H1 (cell line): ENCODE measurements around the gene DHX58. TPM values are rescaled to one million over a fixed set of nuclear protein-coding genes. Genes with fewer than 3 reads are reported as not detected.

Experiments used
- CTCF ChIA-PET: fragments of 300-600 bp; sonication (Branson Sonifier 250); formaldehyde crosslinking; loops from one replicate; lab custom pipeline; 2021; ENCODE audit not compliant: partially characterized antibody; lab: Charles Lee
- POLR2A ChIA-PET: fragments of 300-600 bp; sonication (Branson Sonifier 250); formaldehyde crosslinking; loops from one replicate; lab custom pipeline; 2021; ENCODE audit warnings: inconsistent platforms; ENCODE audit not compliant: partially characterized antibody; lab: Charles Lee
- DNase-seq, 2 experiments: peaks; one replicate each; pipeline versions ENCODE4 v3.0.0 to v3.0.0-alpha.2; 2010 to 2022; ENCODE audit warnings: low spot score in 2 of 2, low read depth in 1 of 2, mixed read lengths in 1 of 2
- FAIRE-seq: peaks from 2 replicates; lab custom pipeline; 2011; peaks lifted over from hg19 to GRCh38; lab: Jason Lieb, UNC
- H2AFZ ChIP-seq: 2 replicates; pipeline ENCODE4 v1.8.1; 2012; ENCODE audit warnings: low read length, inconsistent platforms
- H2AK5ac ChIP-seq: 2 replicates; pipeline ENCODE4 v1.6.1; 2013; ENCODE audit warnings: low read depth, low read length
- H2BK120ac ChIP-seq: replicated peaks from 2 replicates; pipeline ENCODE3; 2013; ENCODE audit warnings: low read depth, low read length, inconsistent platforms
- H2BK12ac ChIP-seq: 2 replicates; pipeline ENCODE4 v1.6.1; 2013; ENCODE audit warnings: low read depth, low read length
- H2BK15ac ChIP-seq: 2 replicates; pipeline ENCODE4 v1.6.1; 2013; ENCODE audit warnings: low read length
- H2BK20ac ChIP-seq: 2 replicates; pipeline ENCODE4 v1.6.1; 2013; ENCODE audit warnings: low read length
- H2BK5ac ChIP-seq: 2 replicates; pipeline ENCODE4 v1.6.1; 2013; ENCODE audit warnings: low read depth, low read length
- H3K14ac ChIP-seq: 2 replicates; pipeline ENCODE4 v1.6.1; 2013; ENCODE audit warnings: inconsistent platforms; ENCODE audit not compliant: insufficient read length
- H3K18ac ChIP-seq: 2 replicates; pipeline ENCODE4 v1.6.1; 2013; ENCODE audit warnings: low read length; ENCODE audit errors: extremely low read depth
- H3K23ac ChIP-seq: 2 replicates; pipeline ENCODE4 v1.6.1; 2013; ENCODE audit warnings: inconsistent platforms; ENCODE audit not compliant: insufficient read length
- H3K23me2 ChIP-seq: 2 replicates; pipeline ENCODE4 v1.6.1; 2013; ENCODE audit warnings: low read depth, low read length
- H3K27ac ChIP-seq: 2 replicates; pipeline ENCODE4 v1.6.1; 2011; ENCODE audit warnings: low read depth, low read length, inconsistent platforms
- H3K27me3 ChIP-seq, 4 experiments: replicated peaks in 1 of 4; 1 replicate in 1 of 4; 2 replicates in 3 of 4; pipeline versions ENCODE4 v1.6.1 to v1.8.1; 2011 to 2013; ENCODE audit warnings: low read length in 3 of 4, mild to moderate bottlenecking in 3 of 4, inconsistent platforms in 2 of 4, mixed read lengths in 2 of 4, moderate library complexity in 1 of 4; ENCODE audit not compliant: control insufficient read depth in 3 of 4, insufficient read depth in 3 of 4; ENCODE audit errors: extremely low read depth in 1 of 4
- H3K36me3 ChIP-seq, 4 experiments: 2 replicates each; pipeline versions ENCODE4 v1.6.1 to v1.8.1; 2011 to 2013; ENCODE audit warnings: mild to moderate bottlenecking in 4 of 4, low read length in 3 of 4, moderate library complexity in 2 of 4, control low read depth in 1 of 4, inconsistent platforms in 1 of 4; ENCODE audit not compliant: insufficient read depth in 4 of 4, control insufficient read depth in 2 of 4
- H3K4ac ChIP-seq: replicated peaks from 2 replicates; pipeline ENCODE3; 2013; ENCODE audit warnings: low read length, low read depth, mixed read lengths, inconsistent platforms; ENCODE audit not compliant: insufficient read length
- H3K4me1 ChIP-seq, 4 experiments: replicated peaks in 1 of 4; 1 replicate in 1 of 4; 2 replicates in 3 of 4; pipeline versions ENCODE4 v1.6.1 to v1.8.1; 2011 to 2013; ENCODE audit warnings: low read length in 3 of 4, inconsistent platforms in 2 of 4, mixed read lengths in 1 of 4; ENCODE audit not compliant: insufficient read depth in 4 of 4, control insufficient read depth in 3 of 4
- H3K4me2 ChIP-seq, 2 experiments: 2 replicates each; pipeline versions ENCODE4 v1.6.1 to v1.8.1; 2011 to 2013; ENCODE audit warnings: low read depth in 2 of 2, low read length in 2 of 2, control low read depth in 1 of 2, inconsistent platforms in 1 of 2, mild to moderate bottlenecking in 1 of 2; ENCODE audit not compliant: insufficient read depth in 1 of 2
- H3K4me3 ChIP-seq, 4 experiments: fragments of 200-600, 300-600 bp in 1 of 4; sonication (generic), shearing (Covaris generic), sonication (Bioruptor Twin) in 1 of 4; 2 replicates each; pipeline versions ENCODE4 v1.5.1 to v1.8.1; 2011 to 2016; ENCODE audit warnings: low read length in 4 of 4, low read depth in 3 of 4, control low read depth in 2 of 4, inconsistent platforms in 2 of 4, mild to moderate bottlenecking in 2 of 4, mixed read lengths in 1 of 4, moderate library complexity in 1 of 4; ENCODE audit not compliant: insufficient read depth in 2 of 4; ENCODE audit errors: extremely low read depth in 1 of 4
- H3K56ac ChIP-seq: replicated peaks from 2 replicates; pipeline ENCODE3; 2013; ENCODE audit warnings: low read depth, mild to moderate bottlenecking, mixed read lengths, low read length, inconsistent platforms; ENCODE audit not compliant: insufficient read length
- H3K79me1 ChIP-seq: 2 replicates; pipeline ENCODE4 v1.6.1; 2013; ENCODE audit warnings: low read depth, low read length, control low read depth
- H3K79me2 ChIP-seq, 2 experiments: 2 replicates each; pipeline versions ENCODE4 v1.6.1 to v1.8.1; 2012 to 2013; ENCODE audit warnings: low read length in 2 of 2, mild to moderate bottlenecking in 2 of 2, inconsistent platforms in 1 of 2; ENCODE audit not compliant: insufficient read depth in 2 of 2, control insufficient read depth in 1 of 2
- H3K9ac ChIP-seq, 4 experiments: replicated peaks in 1 of 4; 1 replicate in 1 of 4; 2 replicates in 3 of 4; pipeline versions ENCODE4 v1.6.1 to v1.8.1; 2011 to 2013; ENCODE audit warnings: low read depth in 3 of 4, low read length in 3 of 4, control low read depth in 2 of 4, mild to moderate bottlenecking in 2 of 4, moderate library complexity in 2 of 4, inconsistent platforms in 1 of 4; ENCODE audit errors: extremely low read depth in 1 of 4
- H3K9me3 ChIP-seq, 2 experiments: 2 replicates each; pipeline versions ENCODE4 v1.6.1 to v1.8.1; 2012 to 2013; ENCODE audit warnings: mild to moderate bottlenecking in 2 of 2, moderate library complexity in 2 of 2, control low read depth in 1 of 2, inconsistent platforms in 1 of 2, low read depth in 1 of 2, low read length in 1 of 2, mixed read lengths in 1 of 2; ENCODE audit not compliant: insufficient read depth in 2 of 2
- H4K20me1 ChIP-seq, 2 experiments: replicated peaks in 1 of 2; 2 replicates each; pipeline versions ENCODE3 to v1.8.1; 2011 to 2013; ENCODE audit warnings: inconsistent platforms in 2 of 2, low read length in 2 of 2, mild to moderate bottlenecking in 1 of 2; ENCODE audit not compliant: insufficient read depth in 2 of 2, control insufficient read depth in 1 of 2
- H4K5ac ChIP-seq: 2 replicates; pipeline ENCODE4 v1.6.1; 2013; ENCODE audit warnings: low read length, low read depth, mixed read lengths, inconsistent platforms; ENCODE audit not compliant: insufficient read length
- H4K8ac ChIP-seq: 2 replicates; pipeline ENCODE4 v1.8.0; 2013; ENCODE audit warnings: mild to moderate bottlenecking, moderate library complexity, low read length, inconsistent platforms; ENCODE audit not compliant: insufficient read depth; ENCODE audit errors: extremely low read depth
- H4K91ac ChIP-seq: replicated peaks from 2 replicates; pipeline ENCODE3; 2013; ENCODE audit warnings: low read length, mixed read lengths, inconsistent platforms; ENCODE audit not compliant: insufficient read length
- ASH2L ChIP-seq: fragments of 200-600, 300-600 bp; sonication (generic); IDR thresholded peaks from one replicate; pipeline ENCODE4 v1.7.1; 2017; ENCODE audit warnings: low read length
- CREB1 ChIP-seq: IDR thresholded peaks from 2 replicates; pipeline ENCODE4 v1.6.1; 2012; ENCODE audit warnings: inconsistent platforms
- RBBP5 ChIP-seq: IDR thresholded peaks from 2 replicates; pipeline ENCODE4 v1.7.1; 2012; ENCODE audit warnings: low read depth, mild to moderate bottlenecking, inconsistent platforms, low read length, moderate library complexity, borderline replicate concordance
- RNF2 ChIP-seq: fragments of 200-900, 300-1000 bp; sonication (generic); IDR thresholded peaks from 2 replicates; pipeline ENCODE4 v1.7.1; 2016; ENCODE audit warnings: borderline replicate concordance, low read depth, mild to moderate bottlenecking, antibody characterized with exemption, low read length; ENCODE audit not compliant: poor library complexity, severe bottlenecking; ENCODE audit errors: missing control alignments
- SAP30 ChIP-seq: fragments of 300-600 bp; sonication (generic); IDR thresholded peaks from 2 replicates; pipeline ENCODE4 v1.7.1; 2012; ENCODE audit warnings: low read length, moderate library complexity, mild to moderate bottlenecking, inconsistent platforms; ENCODE audit not compliant: insufficient read depth, insufficient replicate concordance
- SIN3A ChIP-seq, 2 experiments: IDR thresholded peaks in 1 of 2; conservative IDR thresholded peaks in 1 of 2; 2 replicates each; pipeline ENCODE4 v1.6.1; 2011 to 2012; ENCODE audit warnings: low read length in 2 of 2, improper control_type of control experiment in 1 of 2, low read depth in 1 of 2, mild to moderate bottlenecking in 1 of 2
- TAF1 ChIP-seq: IDR thresholded peaks from 2 replicates; pipeline ENCODE4 v1.6.1; 2011; ENCODE audit warnings: mild to moderate bottlenecking, low read depth, low read length
- TBP ChIP-seq: IDR thresholded peaks from 2 replicates; pipeline ENCODE4 v1.6.1; 2011; ENCODE audit warnings: low read depth, low read length, improper control_type of control experiment
- YY1 ChIP-seq: IDR thresholded peaks from 2 replicates; pipeline ENCODE4 v1.6.1; 2011; ENCODE audit warnings: low read depth, mild to moderate bottlenecking, low read length
- WGBS, 2 experiments: shearing (Covaris generic) in 1 of 2; methylation state at CpG; one replicate each; pipeline versions ENCODE4 v1.1.6 to v1.1.7; 2013 to 2015; ENCODE audit warnings: low lambda C conversion rate in 2 of 2, mixed read lengths in 2 of 2, inconsistent platforms in 1 of 2, low coverage in 1 of 2, missing lambda C conversion rate in 1 of 2; ENCODE audit not compliant: insufficient replicate concordance in 2 of 2, insufficient coverage in 1 of 2, insufficient read length in 1 of 2; ENCODE audit errors: extremely low coverage in 1 of 2, missing lambda C conversion rate in 1 of 2; 5-methylcytosine and 5-hydroxymethylcytosine counted together
- polyA plus RNA-seq, 7 experiments: library from polyadenylated mRNA; depleted of rRNA in 3 of 7; stranded (reverse) in 5 of 7; unstranded in 2 of 7; fragments of >200 nt in 5 of 7; fragments of 200-250 nt in 2 of 7; gene quantifications; 1 replicate in 5 of 7; 2 replicates in 1 of 7; 4 replicates in 1 of 7; pipeline versions ENCODE4 v1.2.1 to v1.2.3, GENCODE V29; 2011 to 2013; ENCODE audit warnings: missing spikeins in 2 of 7, mixed read lengths in 2 of 7
- total RNA-seq: library from RNA; stranded (reverse); fragmentation: NEBNext Ultra II Directional; extraction: Animal tissue kit (Norgen Biotek cat#: 25700); gene quantifications from 2 replicates; pipeline ENCODE4 v1.2.1, GENCODE V29; 2021

The DHX58 gene
- total and polyA plus RNA-seq, 2 of the 8 experiments (the other 6 are each of a cell fraction or from before 2014, with no cell fraction given) = 5.6 to 9.9 TPM

DNA sequence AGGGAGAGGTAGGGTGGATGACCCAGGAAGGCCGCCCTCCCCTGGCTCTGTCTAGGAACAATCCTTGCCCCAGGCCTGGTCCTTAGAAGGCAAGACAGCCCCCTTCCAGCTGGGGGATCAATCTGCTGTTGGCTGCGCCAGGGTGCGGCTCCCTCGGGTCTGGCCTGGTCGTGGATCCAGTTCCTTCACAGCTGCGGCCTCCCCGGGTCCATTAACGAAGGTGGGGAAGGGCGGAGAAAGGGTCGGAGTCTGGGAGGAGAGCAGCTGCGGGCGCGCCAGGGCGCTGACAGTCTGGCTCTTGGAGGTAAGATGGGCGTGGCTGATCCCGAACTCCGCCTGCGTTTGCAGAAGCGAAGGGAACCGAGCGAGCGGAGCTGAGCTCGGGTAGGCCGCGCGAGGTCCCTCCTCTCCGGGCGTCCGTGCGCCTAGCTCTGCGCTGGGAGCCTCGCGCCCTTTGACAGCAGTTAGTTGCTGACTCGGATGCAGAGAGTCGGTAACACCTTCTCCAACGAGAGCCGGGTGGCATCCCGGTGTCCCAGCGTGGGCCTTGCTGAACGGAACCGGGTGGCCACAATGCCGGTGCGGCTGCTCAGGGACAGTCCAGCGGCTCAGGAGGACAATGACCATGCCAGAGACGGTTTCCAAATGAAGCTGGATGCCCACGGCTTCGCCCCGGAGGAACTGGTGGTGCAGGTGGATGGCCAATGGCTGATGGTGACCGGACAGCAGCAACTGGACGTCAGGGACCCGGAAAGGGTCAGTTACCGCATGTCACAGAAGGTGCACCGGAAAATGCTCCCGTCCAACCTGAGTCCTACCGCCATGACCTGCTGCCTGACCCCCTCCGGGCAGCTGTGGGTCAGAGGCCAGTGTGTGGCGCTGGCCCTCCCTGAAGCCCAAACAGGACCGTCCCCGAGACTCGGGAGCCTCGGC is 10.1 kb upstream of the DHX58 start, which contains the start of gene HSPB9:
Gene HSPB9 (plus strand): TSS at position 434 of the 933 bp plus-strand sequence. CDS start 47 bp downstream, at position 481.
- H3K4me1 ChIP-seq = peaks cover 0 to 17% (median 13%) of the 10 kb centered on the region in 4 experiments; a peak in 6 of 7 replicates
- H3K9ac ChIP-seq = no peak within 1 kb of the TSS; a peak in 1 of 7 replicates
- H4K91ac ChIP-seq = peak within 1 kb of the TSS; percentile 58
- peaks cover 4 to 22% (median 16%) of the 10 kb centered on the region in 4 experiments; a peak in 7 of 8 replicates for H3K36me3 ChIP-seq
- peak within 1 kb of the TSS; percentile 75; the same call in 1 of the 2 replicates for H2BK12ac ChIP-seq
- peak within 1 kb of the TSS; percentile 1 to 50 (median 34); a peak in 7 of 8 replicates for H3K4me3 ChIP-seq
- CTCF ChIA-PET = interaction anchor here (1.0 to 39.4 kb wide), 14 partner anchors 9 to 405 kb away, joined by 3 to 1084 read pairs (median 6); partner anchors contain the start of genes DHX58, DNAJC7, GHDC and NKIRAS2
- no peak within 1 kb of the TSS for H3K14ac ChIP-seq
- no peaks in the 10 kb centered on the region for H3K79me2 ChIP-seq
- no peaks in the 10 kb centered on the region; a peak in 2 of 7 replicates for H3K27me3 ChIP-seq
- POLR2A ChIA-PET = interaction anchor here (0.6 to 3.8 kb wide), 10 partner anchors 8 to 300 kb away, joined by 3 to 51 read pairs (median 4); partner anchors contain the start of genes CAVIN1, DHX58 and NKIRAS2
- H2BK15ac ChIP-seq = 0 out of 2 replicates have a peak within 1 kb of the TSS, but pooled peaks have one; percentile 29
- peak within 1 kb of the TSS; percentile 90 for H3K18ac ChIP-seq
- peak within 1 kb of the TSS; percentile 48 for H3K4ac ChIP-seq
- peak within 1 kb of the TSS; percentile 62; the same call in 1 of the 2 replicates for H2AFZ ChIP-seq
- no peaks in the 10 kb centered on the region; the same call in 1 of the 2 replicates for H3K79me1 ChIP-seq
- H2AK5ac ChIP-seq = peak within 1 kb of the TSS; percentile 33; the same call in 1 of the 2 replicates
- peak within 1 kb of the TSS; percentile 29; the same call in 1 of the 2 replicates for H4K8ac ChIP-seq
- FAIRE-seq = no peak
- no peak within 1 kb of the TSS for H2BK5ac ChIP-seq
- H3K9me3 ChIP-seq = no peaks in the 10 kb centered on the region
- TF ChIP-seq SAP30 (peak; percentile 75), TBP (peak; percentile 80), RBBP5 (0 out of 2 replicates have a peak, but pooled peaks have one; percentile 42), ASH2L (peak; percentile 46), RNF2 (no peak), YY1 (no peak), SIN3A (conservative IDR thresholded peaks at IDR 0.05 in 1 of 2, IDR thresholded peaks at IDR 0.05 in 1 of 2; ENCODE audit: low read depth in 1 of 2, low read length in 2 of 2) (peak in 1 of 2 experiments; percentile 82; a peak in 1 of 4 replicates), CREB1 (no peak), TAF1 (0 out of 2 replicates have a peak, but pooled peaks have one; percentile 27)
- no peak within 1 kb of the TSS for H3K27ac ChIP-seq
- peak within 1 kb of the TSS; percentile 70 to 80 for H3K4me2 ChIP-seq
- no peak within 1 kb of the TSS for H2BK120ac ChIP-seq
- peaks cover 10% of the 10 kb centered on the region for H3K23me2 ChIP-seq
- peak; percentile 54 to 86 for DNase-seq
- peaks cover 0 to under 1% of the 10 kb centered on the region in 2 experiments for H4K20me1 ChIP-seq
- no peak within 1 kb of the TSS for H3K23ac ChIP-seq
- H2BK20ac ChIP-seq = no peak within 1 kb of the TSS
- peak within 1 kb of the TSS; percentile 7 for H3K56ac ChIP-seq
- WGBS, 2 experiments = 41% methylated on average over 61 of the region's 61 CpGs; no CpG with 5 or more reads in 1 of the 2 experiments
- peak within 1 kb of the TSS; percentile 31 for H4K5ac ChIP-seq
